ENCODE measurements around the gene APLF.
"Not testable (repeated sequence)": the region's sequence is repeated elsewhere in the genome, so short reads cannot be mapped to it uniquely, and the experiment has no call there.

The APLF gene

GRCh38 chr2:68472796-68473414 lies 5.5 kb downstream of the APLF start:
- no peak for DNase-seq (ENCODE audit: low read depth in 2 of 3, low spot score in 1 of 3)

GRCh38 chr2:68475110-68475509 lies 7.7 kb downstream of the APLF start:
- no peak for DNase-seq (ENCODE audit: low read depth in 2 of 3, low spot score in 1 of 3)

GRCh38 chr2:68475576-68475975 lies 8.2 kb downstream of the APLF start:
- DNase-seq (ENCODE audit: low read depth in 2 of 3, low spot score in 1 of 3), result no peak

GRCh38 chr2:68476454-68476853 lies 9.1 kb downstream of the APLF start:
- DNase-seq (ENCODE audit: low read depth in 2 of 3, low spot score in 1 of 3), result no peak

- no peak for DNase-seq (ENCODE audit: low read depth in 2 of 3, low spot score in 1 of 3)
These were observed 11.3 kb downstream of the APLF start for GRCh38 chr2:68478688-68479087.

GRCh38 chr2:68482296-68482820 lies 15.0 kb downstream of the APLF start:
- DNase-seq (ENCODE audit: low read depth in 2 of 3, low spot score in 1 of 3), result no peak

- DNase-seq (ENCODE audit: low read depth in 2 of 3, low spot score in 1 of 3), result no peak
These were observed 15.6 kb downstream of the APLF start for GRCh38 chr2:68483011-68483410.

GRCh38 chr2:68487773-68488355 lies 20.5 kb downstream of the APLF start:
- DNase-seq (ENCODE audit: low read depth in 2 of 3, low spot score in 1 of 3), result no peak

- not testable (repeated sequence) for DNase-seq (ENCODE audit: low read depth in 2 of 3, low spot score in 1 of 3)
These were observed 21.2 kb downstream of the APLF start for GRCh38 chr2:68488605-68489004.

GRCh38 chr2:68489282-68489681 lies 21.9 kb downstream of the APLF start:
- DNase-seq (ENCODE audit: low read depth in 2 of 3, low spot score in 1 of 3), result no peak

GRCh38 chr2:68491582-68491981 lies 24.2 kb downstream of the APLF start:
- no peak for DNase-seq (ENCODE audit: low read depth in 2 of 3, low spot score in 1 of 3)

GRCh38 chr2:68499133-68499532 lies 31.7 kb downstream of the APLF start:
- DNase-seq (ENCODE audit: low read depth in 2 of 3, low spot score in 1 of 3), result no peak

- no peak for DNase-seq (ENCODE audit: low read depth in 2 of 3, low spot score in 1 of 3)
These were observed 33.3 kb downstream of the APLF start for GRCh38 chr2:68500649-68501048.

GRCh38 chr2:68501768-68502167 lies 34.4 kb downstream of the APLF start:
- DNase-seq (ENCODE audit: low read depth in 2 of 3, low spot score in 1 of 3), result no peak

GRCh38 chr2:68505603-68506159 lies 38.3 kb downstream of the APLF start:
- DNase-seq (ENCODE audit: low read depth in 2 of 3, low spot score in 1 of 3), result no peak

GRCh38 chr2:68506170-68506569 lies 38.8 kb downstream of the APLF start:
- no peak for DNase-seq (ENCODE audit: low read depth in 2 of 3, low spot score in 1 of 3)

- DNase-seq (ENCODE audit: low read depth in 2 of 3, low spot score in 1 of 3), result no peak
These were observed 44.9 kb downstream of the APLF start for GRCh38 chr2:68512326-68512725.

GRCh38 chr2:68512966-68513365 lies 45.6 kb downstream of the APLF start:
- DNase-seq (ENCODE audit: low read depth in 2 of 3, low spot score in 1 of 3), result no peak

- no peak for DNase-seq (ENCODE audit: low read depth in 2 of 3, low spot score in 1 of 3)
These were observed 47.0 kb downstream of the APLF start for GRCh38 chr2:68514316-68514929.

- DNase-seq (ENCODE audit: low read depth in 2 of 3, low spot score in 1 of 3), result no peak
These were observed 48.9 kb downstream of the APLF start for GRCh38 chr2:68516051-68516955.

- no peak for DNase-seq (ENCODE audit: low read depth in 2 of 3, low spot score in 1 of 3)
These were observed 51.9 kb downstream of the APLF start for GRCh38 chr2:68519236-68519635.

Measured in stimulated activated CD4-positive, alpha-beta T cell treated with anti-CD3 and anti-CD28 coated beads, Interleukin-12 subunit alpha, Interleukin-12 subunit beta, amount 100 ng/mL, for 48 hours (primary cell).